Measurements from ENCODE around the gene RANBP3.

The RANBP3 gene

GRCh38 chr19:5910638-5910907 is 67.4 kb downstream of the RANBP3 start:
- Histone ChIP-seq H3K27ac (ENCODE audit: extremely low read depth, low read depth, low read length) (no peak overlapping the region), H3K4me1 (ENCODE audit: control insufficient read depth, insufficient read depth, low read length) (no peaks in the 10 kb centered on the region), H3K4me3 (ENCODE audit: low read depth, low read length) (no peak overlapping the region), H3K36me3 (ENCODE audit: control insufficient read depth in 2 of 2, insufficient read depth in 1 of 2, low read length in 2 of 2) (peaks cover 0 to 32% of the 10 kb centered on the region in 2 experiments; a peak in 2 of 3 replicates), H3K9me3 (ENCODE audit: control insufficient read depth, insufficient read depth, low read depth, low read length) (no peaks in the 10 kb centered on the region)
- POLR2A ChIA-PET: no interaction called here
- CTCF ChIA-PET: interaction anchor here (0.6 to 0.9 kb wide), 2 partner anchors 107 to 122 kb away, joined by 3 read pairs; no protein-coding TSS in a partner anchor
- TF ChIP-seq ZNF302 (tag by site-specific recombination; IDR thresholded peaks at IDR 0.05; ENCODE audit: low read depth) (no peak), ZNF423 (tag by site-specific recombination; IDR thresholded peaks at IDR 0.05) (no peak), ZNF335 (tag by site-specific recombination; conservative IDR thresholded peaks at IDR 0.05) (no peak)

- Histone ChIP-seq H3K9me3 (ENCODE audit: control insufficient read depth, insufficient read depth, low read depth, low read length) (no peaks in the 10 kb centered on the region), H3K4me1 (ENCODE audit: control insufficient read depth, insufficient read depth, low read length) (no peaks in the 10 kb centered on the region), H3K36me3 (ENCODE audit: control insufficient read depth in 2 of 2, insufficient read depth in 1 of 2, low read length in 2 of 2) (peaks cover 0 to 18% of the 10 kb centered on the region in 2 experiments; a peak in 2 of 3 replicates), H3K27ac (ENCODE audit: extremely low read depth, low read depth, low read length) (no peak overlapping the region), H3K4me3 (ENCODE audit: low read depth, low read length) (no peak overlapping the region)
- no peak for TF ChIP-seq ZNF37A (tag by site-specific recombination; IDR thresholded peaks at IDR 0.05)
- no peak for TF ChIP-seq KLF9 (tag by site-specific recombination; IDR thresholded peaks at IDR 0.05; ENCODE audit: low read depth)
- TF ChIP-seq ZNF600 (tag by site-specific recombination; IDR thresholded peaks at IDR 0.05): peak; percentile 35; the same call in 1 of the 2 replicates
- TF ChIP-seq ZNF26 (tag by site-specific recombination; IDR thresholded peaks at IDR 0.05): no peak
- TF ChIP-seq ZNF221 (tag by site-specific recombination; IDR thresholded peaks at IDR 0.05; ENCODE audit: borderline replicate concordance): no peak
- TF ChIP-seq ZNF335 (tag by site-specific recombination; conservative IDR thresholded peaks at IDR 0.05): no peak
- no peak for TF ChIP-seq ZNF704 (tag by site-specific recombination; IDR thresholded peaks at IDR 0.05)
- TF ChIP-seq KLF7 (tag by site-specific recombination; IDR thresholded peaks at IDR 0.05; ENCODE audit: borderline replicate concordance): no peak
- no peak for TF ChIP-seq CTCF (tag by site-specific recombination; IDR thresholded peaks at IDR 0.05)
- TF ChIP-seq ZNF510 (tag by site-specific recombination; IDR thresholded peaks at IDR 0.05; ENCODE audit: insufficient replicate concordance): no peak
- TF ChIP-seq ZIC2 (tag by site-specific recombination; IDR thresholded peaks at IDR 0.05): peak; percentile 74
- ChIA-PET POLR2A (interaction anchor here (0.6 kb wide), 1 partner anchor 20 kb away, joined by 3 read pairs; no protein-coding TSS in a partner anchor), CTCF (interaction anchor here (0.6 kb wide), 1 partner anchor 86 kb away, joined by 3 read pairs; no protein-coding TSS in a partner anchor)
Observed at GRCh38 chr19:5908773-5909442, 69.0 kb downstream of the RANBP3 start.

GRCh38 chr19:5907241-5907640 is 70.7 kb downstream of the RANBP3 start:
- Histone ChIP-seq H3K4me3 (ENCODE audit: low read depth, low read length) (no peak overlapping the region), H3K4me1 (ENCODE audit: control insufficient read depth, insufficient read depth, low read length) (no peaks in the 10 kb centered on the region), H3K36me3 (ENCODE audit: control insufficient read depth in 2 of 2, insufficient read depth in 1 of 2, low read length in 2 of 2) (peaks cover 0 to 12% of the 10 kb centered on the region in 2 experiments; a peak in 2 of 3 replicates), H3K27ac (ENCODE audit: extremely low read depth, low read depth, low read length) (no peak overlapping the region), H3K9me3 (ENCODE audit: control insufficient read depth, insufficient read depth, low read depth, low read length) (no peaks in the 10 kb centered on the region)
- ChIA-PET POLR2A (no interaction called here), CTCF (interaction anchor here (0.7 to 1.4 kb wide), 2 partner anchors 14 to 46 kb away, joined by 3 to 4 read pairs; no protein-coding TSS in a partner anchor)
- TF ChIP-seq ZNF830 (tag by site-specific recombination; IDR thresholded peaks at IDR 0.05; ENCODE audit: low read depth): no peak
- TF ChIP-seq ZFHX2 (tag by site-specific recombination; conservative IDR thresholded peaks at IDR 0.05): peak; percentile 78
- TF ChIP-seq ZNF610 (tag by site-specific recombination; IDR thresholded peaks at IDR 0.05; ENCODE audit: borderline replicate concordance): no peak
- TF ChIP-seq EGR2 (tag by site-specific recombination; IDR thresholded peaks at IDR 0.05; ENCODE audit: low read depth): peak; percentile 53
- no peak for TF ChIP-seq REST (tag by site-specific recombination; IDR thresholded peaks at IDR 0.05)
- no peak for TF ChIP-seq INSM2 (tag by site-specific recombination; IDR thresholded peaks at IDR 0.05)
- no peak for TF ChIP-seq ZNF157 (tag by site-specific recombination; IDR thresholded peaks at IDR 0.05)
